Esophagus squamous epithelium (tissue), 4 donors: ENCODE data around the gene OAF.

Source experiments
- POLR2A ChIP-seq, 4 donors: fragments of 450-650 bp; IDR thresholded peaks; one replicate each; pipeline ENCODE4 v1.6.1; 2017; ENCODE audit warnings: antibody characterized with exemption in 4 of 4, mild to moderate bottlenecking in 4 of 4, moderate library complexity in 3 of 4
- TF ChIP-seq, protein P1 (sequence below), 6 experiments: fragments of 450-650 bp in 4 of 6; fragments of 200-600 bp in 2 of 6; sonication (generic) in 2 of 6; IDR thresholded peaks; one replicate each; pipeline ENCODE4 v1.5.1; 2016 to 2019; ENCODE audit warnings: antibody characterized with exemption in 6 of 6, mild to moderate bottlenecking in 4 of 6, moderate library complexity in 4 of 6

GRCh38 chr11:120245434-120245833, 34.6 kb downstream of the OAF start:
- TF ChIP-seq, protein P1, sequence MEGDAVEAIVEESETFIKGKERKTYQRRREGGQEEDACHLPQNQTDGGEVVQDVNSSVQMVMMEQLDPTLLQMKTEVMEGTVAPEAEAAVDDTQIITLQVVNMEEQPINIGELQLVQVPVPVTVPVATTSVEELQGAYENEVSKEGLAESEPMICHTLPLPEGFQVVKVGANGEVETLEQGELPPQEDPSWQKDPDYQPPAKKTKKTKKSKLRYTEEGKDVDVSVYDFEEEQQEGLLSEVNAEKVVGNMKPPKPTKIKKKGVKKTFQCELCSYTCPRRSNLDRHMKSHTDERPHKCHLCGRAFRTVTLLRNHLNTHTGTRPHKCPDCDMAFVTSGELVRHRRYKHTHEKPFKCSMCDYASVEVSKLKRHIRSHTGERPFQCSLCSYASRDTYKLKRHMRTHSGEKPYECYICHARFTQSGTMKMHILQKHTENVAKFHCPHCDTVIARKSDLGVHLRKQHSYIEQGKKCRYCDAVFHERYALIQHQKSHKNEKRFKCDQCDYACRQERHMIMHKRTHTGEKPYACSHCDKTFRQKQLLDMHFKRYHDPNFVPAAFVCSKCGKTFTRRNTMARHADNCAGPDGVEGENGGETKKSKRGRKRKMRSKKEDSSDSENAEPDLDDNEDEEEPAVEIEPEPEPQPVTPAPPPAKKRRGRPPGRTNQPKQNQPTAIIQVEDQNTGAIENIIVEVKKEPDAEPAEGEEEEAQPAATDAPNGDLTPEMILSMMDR (IDR thresholded peaks at IDR 0.05): no peak
- TF ChIP-seq POLR2A (IDR thresholded peaks at IDR 0.05): no peak
